Trophoblast cell (in vitro differentiated cells and primary cell): ENCODE results near the gene DUSP10.

Source experiments
- DNase-seq, 2 donors: peaks; one replicate each; pipeline ENCODE4 v3.0.0-alpha.2; 2016
- H2AFZ ChIP-seq: 2 replicates; pipeline ENCODE4 v1.6.1; 2013; ENCODE audit warnings: low read length, moderate library complexity, mild to moderate bottlenecking; ENCODE audit not compliant: insufficient read depth, poor library complexity
- H2AK5ac ChIP-seq: 2 replicates; pipeline ENCODE4 v1.6.1; 2013; ENCODE audit warnings: mild to moderate bottlenecking, low read length
- H2BK120ac ChIP-seq: 2 replicates; pipeline ENCODE4 v1.6.1; 2013; ENCODE audit warnings: low read length, mild to moderate bottlenecking, moderate library complexity; ENCODE audit not compliant: insufficient read depth, poor library complexity
- H2BK12ac ChIP-seq: 2 replicates; pipeline ENCODE4 v1.6.1; 2013; ENCODE audit warnings: mild to moderate bottlenecking, low read length, moderate library complexity
- H2BK5ac ChIP-seq: 2 replicates; pipeline ENCODE4 v1.6.1; 2013; ENCODE audit warnings: low read length, low read depth, moderate library complexity, mild to moderate bottlenecking; ENCODE audit not compliant: poor library complexity
- H3K14ac ChIP-seq: 2 replicates; pipeline ENCODE4 v1.6.1; 2013; ENCODE audit warnings: mild to moderate bottlenecking, low read length
- H3K18ac ChIP-seq: 2 replicates; pipeline ENCODE4 v1.6.1; 2013; ENCODE audit warnings: mild to moderate bottlenecking, low read length
- H3K23ac ChIP-seq: 2 replicates; pipeline ENCODE4 v1.6.1; 2013; ENCODE audit warnings: low read length
- H3K27ac ChIP-seq: 2 replicates; pipeline ENCODE4 v1.5.1; 2013; ENCODE audit warnings: low read depth, mild to moderate bottlenecking, inconsistent platforms, low read length, moderate library complexity
- H3K27me3 ChIP-seq: 2 replicates; pipeline ENCODE4 v1.6.1; 2013; ENCODE audit warnings: inconsistent platforms, mild to moderate bottlenecking, low read length, moderate library complexity; ENCODE audit not compliant: insufficient read depth
- H3K36me3 ChIP-seq, 2 experiments: 1 replicate in 1 of 2; 2 replicates in 1 of 2; pipeline ENCODE4 v1.6.1; 2013; ENCODE audit warnings: low read length in 2 of 2, mild to moderate bottlenecking in 2 of 2, moderate library complexity in 1 of 2; ENCODE audit not compliant: insufficient read depth in 2 of 2, control insufficient read depth in 1 of 2
- H3K4ac ChIP-seq: 2 replicates; pipeline ENCODE4 v1.6.1; 2013; ENCODE audit warnings: low read depth, mild to moderate bottlenecking, low read length, moderate library complexity
- H3K4me1 ChIP-seq, 2 experiments: 1 replicate in 1 of 2; 2 replicates in 1 of 2; pipeline ENCODE4 v1.6.1; 2013; ENCODE audit warnings: low read length in 2 of 2, mild to moderate bottlenecking in 2 of 2, moderate library complexity in 1 of 2; ENCODE audit not compliant: insufficient read depth in 2 of 2, control insufficient read depth in 1 of 2
- H3K4me2 ChIP-seq: 2 replicates; pipeline ENCODE4 v1.6.1; 2013; ENCODE audit warnings: inconsistent platforms, mild to moderate bottlenecking, low read length, moderate library complexity
- H3K4me3 ChIP-seq: 2 replicates; pipeline ENCODE4 v1.5.1; 2013; ENCODE audit warnings: mild to moderate bottlenecking, low read depth, low read length, inconsistent platforms
- H3K79me1 ChIP-seq: one replicate; pipeline ENCODE4 v1.6.1; 2013; ENCODE audit warnings: low read length
- H3K79me2 ChIP-seq: 2 replicates; pipeline ENCODE4 v1.6.1; 2013; ENCODE audit warnings: low read length, mild to moderate bottlenecking; ENCODE audit not compliant: control insufficient read depth, insufficient read depth, poor library complexity
- H3K9ac ChIP-seq: 2 replicates; pipeline ENCODE4 v1.6.1; 2013; ENCODE audit warnings: mild to moderate bottlenecking, low read length
- H3K9me3 ChIP-seq: 2 replicates; pipeline ENCODE4 v1.6.1; 2013; ENCODE audit warnings: low read depth, mild to moderate bottlenecking, control low read depth, inconsistent platforms, low read length; ENCODE audit not compliant: insufficient read depth
- H4K12ac ChIP-seq: 2 replicates; pipeline ENCODE4 v1.6.1; 2013; ENCODE audit warnings: low read depth, mild to moderate bottlenecking, low read length, moderate library complexity
- H4K8ac ChIP-seq: 2 replicates; pipeline ENCODE4 v1.6.1; 2013; ENCODE audit warnings: low read depth, mild to moderate bottlenecking, low read length, moderate library complexity
- H4K91ac ChIP-seq: one replicate; pipeline ENCODE4 v1.6.1; 2013; ENCODE audit warnings: low read depth, mild to moderate bottlenecking, low read length, moderate library complexity
- WGBS: extraction: QIAGEN DNeasy Blood & Tissue Kit; methylation state at CpG from one replicate; pipeline ENCODE4 v1.1.7; 2013; ENCODE audit warnings: missing lambda C conversion rate; ENCODE audit not compliant: insufficient read length, insufficient coverage; ENCODE audit errors: extremely low coverage; 5-methylcytosine and 5-hydroxymethylcytosine counted together

DUSP10 gene

GRCh38 chr1:221765527-221765926, 23.6 kb upstream of the DUSP10 start:
- H3K14ac ChIP-seq, result no peak overlapping the region
- no peaks in the 10 kb centered on the region for H3K79me1 ChIP-seq
- H3K9ac ChIP-seq, result no peak overlapping the region
- H3K4me1 ChIP-seq, result no peaks in the 10 kb centered on the region
- no peak overlapping the region for H4K91ac ChIP-seq
- H2BK120ac ChIP-seq, result no peak overlapping the region
- no peak overlapping the region for H2BK5ac ChIP-seq
- H3K4ac ChIP-seq, result no peak overlapping the region
- no peak for DNase-seq
- no peak overlapping the region for H3K23ac ChIP-seq
- H3K27ac ChIP-seq, result no peak overlapping the region
- H2BK12ac ChIP-seq, result no peak overlapping the region
- H3K79me2 ChIP-seq, result no peaks in the 10 kb centered on the region
- H2AK5ac ChIP-seq, result no peak overlapping the region
- no peaks in the 10 kb centered on the region for H3K9me3 ChIP-seq
- no peaks in the 10 kb centered on the region for H3K27me3 ChIP-seq
- no peak overlapping the region for H4K12ac ChIP-seq
- WGBS, result no CpG with 5 or more reads among the region's 2 CpGs
- no peak overlapping the region for H3K4me2 ChIP-seq
- no peak overlapping the region for H4K8ac ChIP-seq
- no peak overlapping the region for H2AFZ ChIP-seq
- no peaks in the 10 kb centered on the region for H3K36me3 ChIP-seq
- H3K18ac ChIP-seq, result no peak overlapping the region
- no peak overlapping the region for H3K4me3 ChIP-seq

- no peaks in the 10 kb centered on the region for H3K36me3 ChIP-seq
- no CpG with 5 or more reads among the region's 2 CpGs for WGBS
- H4K12ac ChIP-seq, result no peak overlapping the region
Measured at GRCh38 chr1:221762121-221762520, 20.2 kb upstream of the DUSP10 start.

DNA sequence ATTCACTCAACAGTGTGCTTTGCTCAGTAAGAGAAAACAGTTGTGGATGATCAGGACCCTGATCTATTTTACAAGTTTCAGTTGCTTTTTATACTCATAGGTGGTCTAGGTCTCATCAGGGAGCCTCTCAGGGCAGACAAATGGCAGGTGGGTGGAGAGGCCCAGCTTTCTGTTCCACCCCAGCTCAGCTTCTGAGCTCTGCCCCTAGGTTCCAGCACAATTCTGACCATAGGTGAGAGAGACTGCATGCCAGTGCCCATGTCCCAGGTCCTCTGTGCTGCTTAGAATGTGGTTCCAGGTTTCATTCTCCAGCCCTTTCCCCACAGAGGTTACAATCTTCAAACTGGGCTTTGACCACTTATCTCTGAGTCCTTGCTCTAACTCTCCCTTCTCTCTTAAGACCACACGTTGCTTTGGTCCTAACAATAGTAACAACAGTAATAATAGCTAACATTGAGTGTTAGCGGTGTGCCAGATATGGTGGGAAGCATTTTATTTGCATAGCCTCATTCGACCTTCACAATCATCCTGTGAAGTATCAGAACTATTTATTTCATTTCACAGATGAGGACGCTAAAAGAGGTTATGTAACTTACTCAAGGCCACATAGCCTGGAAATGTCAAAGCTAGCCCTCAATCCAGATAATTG, 19.6 kb upstream of the DUSP10 start:
- Histone ChIP-seq H3K4me1 (no peaks in the 10 kb centered on the region), H3K27ac (no peak overlapping the region), H3K23ac (no peak overlapping the region), H2AK5ac (no peak overlapping the region), H4K8ac (no peak overlapping the region), H3K14ac (no peak overlapping the region), H2BK12ac (no peak overlapping the region), H3K9me3 (no peaks in the 10 kb centered on the region), H3K79me2 (no peaks in the 10 kb centered on the region), H3K18ac (no peak overlapping the region), H3K4me3 (no peak overlapping the region), H2AFZ (no peak overlapping the region), H2BK5ac (no peak overlapping the region), H3K4me2 (no peak overlapping the region), H3K4ac (no peak overlapping the region), H4K12ac (no peak overlapping the region), H3K27me3 (no peaks in the 10 kb centered on the region), H3K9ac (no peak overlapping the region), H3K36me3 (no peaks in the 10 kb centered on the region), H4K91ac (no peak overlapping the region), H2BK120ac (no peak overlapping the region), H3K79me1 (no peaks in the 10 kb centered on the region)
- WGBS, result no CpG with 5 or more reads among the region's 4 CpGs
- no peak for DNase-seq

More at GRCh38 chr1:221762121-221762520, 20.2 kb upstream of the DUSP10 start:
- no peak overlapping the region for H2AK5ac ChIP-seq
- H3K27me3 ChIP-seq, result no peaks in the 10 kb centered on the region
- no peak overlapping the region for H2BK120ac ChIP-seq
- H4K8ac ChIP-seq, result no peak overlapping the region
- DNase-seq, result no peak
- H2BK5ac ChIP-seq, result no peak overlapping the region
- no peak overlapping the region for H2BK12ac ChIP-seq
- no peaks in the 10 kb centered on the region for H3K4me1 ChIP-seq
- no peak overlapping the region for H3K4ac ChIP-seq
- H3K18ac ChIP-seq, result no peak overlapping the region
- no peak overlapping the region for H3K27ac ChIP-seq
- H3K23ac ChIP-seq, result no peak overlapping the region
- H3K79me1 ChIP-seq, result no peaks in the 10 kb centered on the region
- no peaks in the 10 kb centered on the region for H3K9me3 ChIP-seq
- no peak overlapping the region for H3K14ac ChIP-seq
- no peak overlapping the region for H3K4me2 ChIP-seq
- H3K9ac ChIP-seq, result no peak overlapping the region
- no peak overlapping the region for H2AFZ ChIP-seq
- H3K79me2 ChIP-seq, result no peaks in the 10 kb centered on the region
- no peak overlapping the region for H4K91ac ChIP-seq
- no peak overlapping the region for H3K4me3 ChIP-seq

DNA sequence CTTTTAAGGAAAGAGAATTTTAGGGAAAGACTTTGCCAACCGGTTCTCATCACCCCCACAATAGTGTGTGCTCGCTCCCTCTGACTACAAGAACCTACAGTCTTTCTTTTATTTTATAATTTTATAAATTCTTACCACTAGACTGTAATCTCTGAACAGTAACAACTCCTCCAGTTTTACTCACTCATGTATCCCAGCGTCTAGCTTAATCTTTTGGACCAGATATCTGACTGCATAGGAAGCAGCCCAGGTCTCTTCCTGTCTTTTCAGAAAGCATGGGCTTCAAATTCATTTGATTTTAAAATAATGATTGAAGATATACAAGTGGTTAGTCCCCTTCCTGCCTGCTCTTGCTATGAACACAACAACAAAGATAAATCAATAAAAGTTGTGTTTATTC, 19.0 kb upstream of the DUSP10 start:
- no peak overlapping the region for H2BK5ac ChIP-seq
- no peak overlapping the region for H4K12ac ChIP-seq
- H3K36me3 ChIP-seq, result no peaks in the 10 kb centered on the region
- H3K4me1 ChIP-seq, result no peaks in the 10 kb centered on the region
- H3K23ac ChIP-seq, result no peak overlapping the region
- H2BK120ac ChIP-seq, result no peak overlapping the region
- H3K9ac ChIP-seq, result no peak overlapping the region
- H3K4ac ChIP-seq, result no peak overlapping the region
- H4K91ac ChIP-seq, result no peak overlapping the region
- H2AFZ ChIP-seq, result no peak overlapping the region
- no peaks in the 10 kb centered on the region for H3K79me2 ChIP-seq
- H2BK12ac ChIP-seq, result no peak overlapping the region
- H3K9me3 ChIP-seq, result no peaks in the 10 kb centered on the region
- H3K4me2 ChIP-seq, result no peak overlapping the region
- H3K18ac ChIP-seq, result no peak overlapping the region
- H3K79me1 ChIP-seq, result no peaks in the 10 kb centered on the region
- no peak overlapping the region for H4K8ac ChIP-seq
- H3K4me3 ChIP-seq, result no peak overlapping the region
- WGBS, result no CpG with 5 or more reads among the region's 3 CpGs
- H3K27me3 ChIP-seq, result no peaks in the 10 kb centered on the region
- no peak overlapping the region for H3K14ac ChIP-seq
- DNase-seq, result no peak
- H3K27ac ChIP-seq, result no peak overlapping the region
- H2AK5ac ChIP-seq, result no peak overlapping the region
